ENCODE data around the gene SEC63. TPM values are rescaled to one million over a fixed set of nuclear protein-coding genes. Genes with fewer than 3 reads are reported as not detected.

SEC63 gene
- total RNA-seq, 1 experiment from 2014 or later = 97.6 TPM

GRCh38 chr6:107970255-107970654 lies 12.2 kb upstream of the SEC63 start (continued):
- TF ChIP-seq JUN (CRISPR knock-in tag; IDR thresholded peaks at IDR 0.05) = no peak
- TF ChIP-seq ELF4 (CRISPR knock-in tag; IDR thresholded peaks at IDR 0.05; ENCODE audit: low read depth) = no peak

- Mint-ChIP-seq H3K4me3 (no peak overlapping the region), H3K4me1 (peaks cover 35% of the 10 kb centered on the region), H3K27ac (no peak overlapping the region), H3K27me3 (ENCODE audit: low read depth) (no peaks in the 10 kb centered on the region; the same call in 1 of the 2 replicates), H3K9me3 (peaks cover 10% of the 10 kb centered on the region), H3K36me3 (no peaks in the 10 kb centered on the region)
- DNase-seq (ENCODE audit: low spot score) (no peak), ATAC-seq (no peak)
- CTCF ChIA-PET = no interaction called here
- TF ChIP-seq NR3C1 (CRISPR knock-in tag; conservative IDR thresholded peaks at IDR 0.05; ENCODE audit: low read depth) (no peak), IRF2 (CRISPR knock-in tag; IDR thresholded peaks at IDR 0.05; ENCODE audit: borderline replicate concordance, low read depth) (no peak), ZNF416 (CRISPR knock-in tag; IDR thresholded peaks at IDR 0.05) (no peak)
- POLR2A ChIA-PET = no interaction called here
These were observed 10.1 kb upstream of the SEC63 start for GRCh38 chr6:107968081-107968480.

- POLR2A ChIA-PET = interaction anchor here (0.6 kb wide), 1 partner anchor 675 kb away, joined by 3 read pairs; no protein-coding TSS in a partner anchor
- no peak for ATAC-seq
- Mint-ChIP-seq H3K9me3 (peaks cover 10% of the 10 kb centered on the region), H3K27ac (no peak overlapping the region), H3K4me3 (no peak overlapping the region), H3K36me3 (no peaks in the 10 kb centered on the region), H3K27me3 (ENCODE audit: low read depth) (no peaks in the 10 kb centered on the region), H3K4me1 (peaks cover 27% of the 10 kb centered on the region)
- TF ChIP-seq CBFB (CRISPR knock-in tag; IDR thresholded peaks at IDR 0.05; ENCODE audit: low read depth) = no peak
- TF ChIP-seq ELF4 (CRISPR knock-in tag; IDR thresholded peaks at IDR 0.05; ENCODE audit: low read depth) = no peak
- CTCF ChIA-PET = interaction anchor here (0.9 to 1.0 kb wide), 2 partner anchors 99 to 118 kb away, joined by 4 to 5 read pairs; no protein-coding TSS in a partner anchor
- no peak for DNase-seq (ENCODE audit: low spot score)
These were observed 7.7 kb upstream of the SEC63 start for GRCh38 chr6:107965746-107966145.

GRCh38 chr6:107962723-107963122 lies 4.7 kb upstream of the SEC63 start:
- no peaks in the 10 kb centered on the region for H3K36me3 Mint-ChIP-seq
- TF ChIP-seq HMGXB4 (CRISPR knock-in tag; IDR thresholded peaks at IDR 0.05) (no peak), ELF4 (CRISPR knock-in tag; IDR thresholded peaks at IDR 0.05; ENCODE audit: low read depth) (no peak), ZNF671 (CRISPR knock-in tag; IDR thresholded peaks at IDR 0.05) (no peak), FOXP1 (CRISPR knock-in tag; IDR thresholded peaks at IDR 0.05; ENCODE audit: borderline replicate concordance) (no peak), SOX15 (CRISPR knock-in tag; IDR thresholded peaks at IDR 0.05) (no peak), ZNF232 (CRISPR knock-in tag; IDR thresholded peaks at IDR 0.05) (no peak), ZSCAN18 (CRISPR knock-in tag; IDR thresholded peaks at IDR 0.05) (no peak), ZNF425 (CRISPR knock-in tag; conservative IDR thresholded peaks at IDR 0.05) (no peak), IRF1 (CRISPR knock-in tag; IDR thresholded peaks at IDR 0.05) (no peak), TCF7 (CRISPR knock-in tag; IDR thresholded peaks at IDR 0.05; ENCODE audit: low read depth) (no peak), SMAD4 (CRISPR knock-in tag; IDR thresholded peaks at IDR 0.05) (no peak), ATF2 (CRISPR knock-in tag; IDR thresholded peaks at IDR 0.05; ENCODE audit: borderline replicate concordance, low read depth) (no peak), PRDM15 (CRISPR knock-in tag; IDR thresholded peaks at IDR 0.05) (no peak), ZNF416 (CRISPR knock-in tag; IDR thresholded peaks at IDR 0.05) (no peak), PRRX2 (CRISPR knock-in tag; IDR thresholded peaks at IDR 0.05) (no peak)
- ATAC-seq (no peak), DNase-seq (ENCODE audit: low spot score) (no peak)
- peaks cover 10% of the 10 kb centered on the region for H3K9me3 Mint-ChIP-seq
- POLR2A ChIA-PET = no interaction called here
- H3K4me1 Mint-ChIP-seq = peaks cover 15% of the 10 kb centered on the region
- no peaks in the 10 kb centered on the region for H3K27me3 Mint-ChIP-seq (ENCODE audit: low read depth)
- H3K27ac Mint-ChIP-seq = no peak overlapping the region
- H3K4me3 Mint-ChIP-seq = no peak overlapping the region
- CTCF ChIA-PET = no interaction called here
